Endothelial cell (in vitro differentiated cells): ENCODE measurements around the gene DEFB131B. TPM values are rescaled to one million over a fixed set of nuclear protein-coding genes. Genes with fewer than 3 reads are reported as not detected.

Experiments
- DNase-seq: peaks from one replicate; pipeline ENCODE4 v3.0.0; 2021; ENCODE audit warnings: low spot score
- H3K27ac Mint-ChIP-seq: one replicate; pipeline ENCODE4 v1.8.0; 2021; ENCODE audit warnings: mixed read lengths, inconsistent platforms; ENCODE audit not compliant: unreplicated experiment
- H3K27me3 Mint-ChIP-seq: one replicate; pipeline ENCODE4 v1.8.0; 2021; ENCODE audit warnings: mild to moderate bottlenecking, moderate library complexity, mixed read lengths, inconsistent platforms; ENCODE audit not compliant: unreplicated experiment
- H3K36me3 Mint-ChIP-seq: one replicate; pipeline ENCODE4 v1.8.0; 2021; ENCODE audit warnings: mild to moderate bottlenecking, low read depth, mixed read lengths, inconsistent platforms; ENCODE audit not compliant: unreplicated experiment
- H3K4me1 Mint-ChIP-seq: one replicate; pipeline ENCODE4 v1.8.0; 2021; ENCODE audit warnings: mild to moderate bottlenecking, mixed read lengths, inconsistent platforms; ENCODE audit not compliant: unreplicated experiment
- H3K4me3 Mint-ChIP-seq: one replicate; pipeline ENCODE4 v1.8.0; 2021; ENCODE audit warnings: mild to moderate bottlenecking, mixed read lengths, inconsistent platforms; ENCODE audit not compliant: unreplicated experiment
- H3K9me3 Mint-ChIP-seq: one replicate; pipeline ENCODE4 v1.8.0; 2021; ENCODE audit warnings: mixed read lengths, inconsistent platforms; ENCODE audit not compliant: unreplicated experiment
- CTCF ChIP-seq: fragments of 200-600 bp; sonication (generic); IDR thresholded peaks from one replicate; pipeline ENCODE4 v1.5.0; 2021; ENCODE audit warnings: antibody characterized with exemption; ENCODE audit not compliant: unreplicated experiment
- total RNA-seq: library from RNA; stranded (reverse); fragmentation: NEBNext Ultra II Directional; extraction: Animal tissue kit (Norgen Biotek cat#: 25700); gene quantifications from one replicate; pipeline ENCODE4 v1.2.1, GENCODE V29; 2021; ENCODE audit not compliant: unreplicated experiment

The DEFB131B gene
- total RNA-seq, 1 donor from 2014 or later: not detected

- no peak for TF ChIP-seq CTCF
- Mint-ChIP-seq H3K9me3 (no peaks in the 10 kb centered on the region), H3K27ac (no peak overlapping the region), H3K4me1 (no peaks in the 10 kb centered on the region), H3K27me3 (no peaks in the 10 kb centered on the region), H3K36me3 (peaks cover 8% of the 10 kb centered on the region), H3K4me3 (no peak overlapping the region)
- DNase-seq: no peak
These were observed 36.5 kb downstream of the DEFB131B start for GRCh38 chr11:71914617-71915189.

GRCh38 chr11:71917646-71918140 is 39.4 kb downstream of the DEFB131B start:
- Mint-ChIP-seq H3K4me1 (no peaks in the 10 kb centered on the region), H3K27me3 (no peaks in the 10 kb centered on the region), H3K9me3 (no peaks in the 10 kb centered on the region), H3K27ac (no peak overlapping the region), H3K4me3 (no peak overlapping the region), H3K36me3 (peaks cover 8% of the 10 kb centered on the region)
- no peak for TF ChIP-seq CTCF
- DNase-seq: no peak

GRCh38 chr11:71927820-71928736 is 49.8 kb downstream of the DEFB131B start, which contains the start of gene XNDC1N:
TSS of gene XNDC1N (minus strand) at chr11:71928594. CDS start at chr11:71923353, 5,241 bp downstream.
- H3K4me3 Mint-ChIP-seq: peak within 1 kb of the TSS; percentile 100
- peaks cover 8% of the 10 kb centered on the region for H3K27me3 Mint-ChIP-seq
- peaks cover 5% of the 10 kb centered on the region for H3K36me3 Mint-ChIP-seq
- peak; percentile 35 for DNase-seq
- H3K9me3 Mint-ChIP-seq: no peaks in the 10 kb centered on the region
- no peak for TF ChIP-seq CTCF
- peaks cover 28% of the 10 kb centered on the region for H3K4me1 Mint-ChIP-seq
- peak within 1 kb of the TSS; percentile 100 for H3K27ac Mint-ChIP-seq

GRCh38 chr11:71928737-71929443 is 50.6 kb downstream of the DEFB131B start, which contains the start of gene RNF121:
TSS of gene RNF121 (plus strand) at chr11:71929046. CDS start at chr11:71929062, 16 bp downstream.
- DNase-seq: peak; percentile 95
- TF ChIP-seq CTCF: no peak
- peak within 1 kb of the TSS; percentile 100 for H3K4me3 Mint-ChIP-seq
- H3K27me3 Mint-ChIP-seq: peaks cover 8% of the 10 kb centered on the region
- peaks cover 28% of the 10 kb centered on the region for H3K4me1 Mint-ChIP-seq
- H3K36me3 Mint-ChIP-seq: peaks cover 5% of the 10 kb centered on the region
- H3K9me3 Mint-ChIP-seq: no peaks in the 10 kb centered on the region
- H3K27ac Mint-ChIP-seq: peak within 1 kb of the TSS; percentile 100
